ENCODE measurements around the gene NRP1. TPM values are rescaled to one million over a fixed set of nuclear protein-coding genes. Genes with fewer than 3 reads are reported as not detected.

The NRP1 gene
- total RNA-seq, 2 experiments from 2014 or later = 0.06 TPM; not detected in 1

DNA sequence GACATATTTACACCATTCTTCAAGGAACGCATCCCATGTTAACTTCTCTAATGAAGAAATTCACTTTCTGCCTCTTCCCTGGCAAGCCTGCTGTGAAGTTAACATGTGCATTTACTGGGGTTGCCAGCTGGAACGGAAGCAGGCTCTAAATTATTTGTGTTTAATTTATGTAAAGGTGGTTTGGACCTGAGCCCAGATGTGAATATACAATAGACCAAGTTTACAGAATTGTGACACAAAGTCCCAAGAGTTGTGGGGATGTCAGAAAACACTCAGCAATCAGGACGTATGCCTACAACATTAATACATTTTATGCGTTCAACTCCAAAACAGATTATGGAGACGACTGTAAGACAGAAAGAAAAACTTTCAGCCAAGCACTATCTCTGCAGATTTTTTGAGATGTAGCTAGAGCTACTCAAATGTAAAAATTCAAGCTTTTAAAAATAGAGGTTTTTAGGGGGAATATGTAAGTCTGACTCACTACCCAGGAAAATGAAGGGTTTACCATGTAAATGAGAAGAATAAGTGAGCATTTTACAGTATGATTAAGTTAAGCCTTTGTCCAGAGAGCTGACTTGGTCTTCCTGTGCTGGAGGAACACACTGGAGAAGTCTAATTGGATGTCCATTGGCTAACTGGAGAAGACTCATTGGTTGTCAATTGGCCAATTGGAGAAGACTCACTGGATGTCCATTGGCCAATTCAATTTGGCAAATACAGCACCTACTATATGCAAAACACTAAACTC lies 19.5 kb downstream of the NRP1 start:
- H3K27ac ChIP-seq (ENCODE audit: low read depth in 1 of 2, low read length in 2 of 2) = no peak overlapping the region
- Mint-ChIP-seq H3K9me3 (no peaks in the 10 kb centered on the region), H3K4me1 (ENCODE audit: low read depth) (no peaks in the 10 kb centered on the region), H3K4me3 (no peak overlapping the region), H3K27ac (no peak overlapping the region), H3K36me3 (ENCODE audit: low read depth) (no peaks in the 10 kb centered on the region), H3K27me3 (peaks cover 18% of the 10 kb centered on the region)
- no peak overlapping the region for H3K4me3 ChIP-seq (ENCODE audit: low read length)
- DNase-seq (no peak), ATAC-seq (ENCODE audit: poor library complexity) (no peak)
- POLR2A ChIA-PET = no interaction called here
- no peaks in the 10 kb centered on the region for H3K36me3 ChIP-seq (ENCODE audit: insufficient read depth, low read length)
- H3K27me3 ChIP-seq (ENCODE audit: control insufficient read depth in 1 of 2, insufficient read depth in 2 of 2, low read length in 2 of 2) = no peaks in the 10 kb centered on the region
- CTCF ChIA-PET = no interaction called here
- TF ChIP-seq, protein P1, sequence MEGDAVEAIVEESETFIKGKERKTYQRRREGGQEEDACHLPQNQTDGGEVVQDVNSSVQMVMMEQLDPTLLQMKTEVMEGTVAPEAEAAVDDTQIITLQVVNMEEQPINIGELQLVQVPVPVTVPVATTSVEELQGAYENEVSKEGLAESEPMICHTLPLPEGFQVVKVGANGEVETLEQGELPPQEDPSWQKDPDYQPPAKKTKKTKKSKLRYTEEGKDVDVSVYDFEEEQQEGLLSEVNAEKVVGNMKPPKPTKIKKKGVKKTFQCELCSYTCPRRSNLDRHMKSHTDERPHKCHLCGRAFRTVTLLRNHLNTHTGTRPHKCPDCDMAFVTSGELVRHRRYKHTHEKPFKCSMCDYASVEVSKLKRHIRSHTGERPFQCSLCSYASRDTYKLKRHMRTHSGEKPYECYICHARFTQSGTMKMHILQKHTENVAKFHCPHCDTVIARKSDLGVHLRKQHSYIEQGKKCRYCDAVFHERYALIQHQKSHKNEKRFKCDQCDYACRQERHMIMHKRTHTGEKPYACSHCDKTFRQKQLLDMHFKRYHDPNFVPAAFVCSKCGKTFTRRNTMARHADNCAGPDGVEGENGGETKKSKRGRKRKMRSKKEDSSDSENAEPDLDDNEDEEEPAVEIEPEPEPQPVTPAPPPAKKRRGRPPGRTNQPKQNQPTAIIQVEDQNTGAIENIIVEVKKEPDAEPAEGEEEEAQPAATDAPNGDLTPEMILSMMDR (IDR thresholded peaks at IDR 0.05) = no peak
- intact Hi-C loops (cut with DNase I, micrococcal nuclease) = no loop called here
- H3K9me3 ChIP-seq (ENCODE audit: control insufficient read depth in 1 of 2, insufficient read depth in 1 of 2, low read length in 2 of 2) = no peaks in the 10 kb centered on the region
- no peaks in the 10 kb centered on the region for H3K4me1 ChIP-seq (ENCODE audit: insufficient read depth, low read length)

DNA sequence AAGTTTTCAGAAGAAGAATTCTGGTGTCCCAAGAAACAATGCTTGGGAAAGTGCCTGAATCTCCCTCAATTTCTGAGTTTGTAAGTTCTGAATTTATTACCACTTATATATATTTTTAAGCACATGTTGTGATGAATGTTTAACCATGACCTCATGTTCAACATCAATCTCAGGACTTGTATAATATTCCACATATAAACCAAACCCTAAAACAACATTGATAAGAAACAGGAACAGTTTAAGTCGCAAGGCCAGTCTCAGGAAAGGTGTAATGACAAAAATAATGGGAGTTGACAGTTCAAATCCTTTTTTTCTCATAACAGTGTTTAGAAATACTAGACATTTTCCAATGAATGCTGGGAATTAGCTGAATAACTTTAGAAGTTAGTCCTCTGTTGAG lies 22.8 kb downstream of the NRP1 start:
- POLR2A ChIA-PET = no interaction called here
- intact Hi-C loops (cut with DNase I, micrococcal nuclease) = no loop called here
- H3K27ac ChIP-seq (ENCODE audit: low read depth in 1 of 2, low read length in 2 of 2) = no peak overlapping the region
- TF ChIP-seq, protein P1 (IDR thresholded peaks at IDR 0.05) = no peak
- no peaks in the 10 kb centered on the region for H3K4me1 ChIP-seq (ENCODE audit: insufficient read depth, low read length)
- Mint-ChIP-seq H3K4me3 (no peak overlapping the region), H3K4me1 (ENCODE audit: low read depth) (peaks cover 7% of the 10 kb centered on the region), H3K27ac (no peak overlapping the region), H3K36me3 (ENCODE audit: low read depth) (no peaks in the 10 kb centered on the region), H3K27me3 (peaks cover 19% of the 10 kb centered on the region), H3K9me3 (no peaks in the 10 kb centered on the region)
- ATAC-seq (ENCODE audit: poor library complexity) (no peak), DNase-seq (no peak)
- CTCF ChIA-PET = no interaction called here
- no peaks in the 10 kb centered on the region for H3K9me3 ChIP-seq (ENCODE audit: control insufficient read depth in 1 of 2, insufficient read depth in 1 of 2, low read length in 2 of 2)
- no peaks in the 10 kb centered on the region for H3K27me3 ChIP-seq (ENCODE audit: control insufficient read depth in 1 of 2, insufficient read depth in 2 of 2, low read length in 2 of 2)
- no peaks in the 10 kb centered on the region for H3K36me3 ChIP-seq (ENCODE audit: insufficient read depth, low read length)
- H3K4me3 ChIP-seq (ENCODE audit: low read length) = no peak overlapping the region

DNA sequence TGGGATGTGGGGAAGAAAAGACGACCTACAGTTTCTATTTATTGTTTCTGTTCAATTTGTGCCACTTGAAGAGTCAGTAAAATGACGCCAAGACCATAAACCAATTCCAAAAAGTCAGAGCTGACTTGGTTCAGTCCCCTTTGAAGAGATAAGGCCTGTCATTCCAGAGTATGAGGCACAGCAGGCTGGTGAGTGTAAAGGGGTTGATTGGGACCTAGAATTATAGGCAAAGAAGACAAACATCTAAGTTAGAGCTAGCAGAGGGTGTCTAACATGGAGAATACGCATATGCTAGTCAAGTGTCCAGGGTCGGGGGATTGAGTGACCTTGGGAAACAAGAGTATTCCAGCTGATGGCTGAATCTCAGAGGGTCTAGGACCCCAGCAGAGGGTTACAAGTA lies 23.6 kb downstream of the NRP1 start:
- DNase-seq (no peak), ATAC-seq (ENCODE audit: poor library complexity) (no peak)
- Mint-ChIP-seq H3K27me3 (peaks cover 19% of the 10 kb centered on the region), H3K4me3 (no peak overlapping the region), H3K4me1 (ENCODE audit: low read depth) (peaks cover 7% of the 10 kb centered on the region), H3K36me3 (ENCODE audit: low read depth) (no peaks in the 10 kb centered on the region), H3K27ac (no peak overlapping the region), H3K9me3 (no peaks in the 10 kb centered on the region)
- Histone ChIP-seq H3K9me3 (ENCODE audit: control insufficient read depth in 1 of 2, insufficient read depth in 1 of 2, low read length in 2 of 2) (no peaks in the 10 kb centered on the region), H3K4me1 (ENCODE audit: insufficient read depth, low read length) (no peaks in the 10 kb centered on the region), H3K27me3 (ENCODE audit: control insufficient read depth in 1 of 2, insufficient read depth in 2 of 2, low read length in 2 of 2) (no peaks in the 10 kb centered on the region), H3K4me3 (ENCODE audit: low read length) (no peak overlapping the region), H3K27ac (ENCODE audit: low read depth in 1 of 2, low read length in 2 of 2) (no peak overlapping the region), H3K36me3 (ENCODE audit: insufficient read depth, low read length) (no peaks in the 10 kb centered on the region)
- TF ChIP-seq, protein P1 (IDR thresholded peaks at IDR 0.05) = no peak
- ChIA-PET CTCF (interaction anchor here (0.7 to 0.8 kb wide), 2 partner anchors 22 to 118 kb away, joined by 3 read pairs; no protein-coding TSS in a partner anchor), POLR2A (no interaction called here)
- intact Hi-C loops (cut with DNase I, micrococcal nuclease) = no loop called here
